Fibroblast of skin of right quadriceps (primary cell): ENCODE data around the gene LRRC74A.
"Not testable (repeated sequence)": the region's sequence is repeated elsewhere in the genome, so short reads cannot be mapped to it uniquely, and the experiment has no call there.

Experiments used
- DNase-seq: peaks from one replicate; pipeline ENCODE4 v3.0.0-alpha.2; 2013

Gene LRRC74A

GRCh38 chr14:76898006-76898405 lies 71.8 kb downstream of the LRRC74A start:
- DNase-seq = not testable (repeated sequence)

- DNase-seq = no peak
These were observed 74.5 kb downstream of the LRRC74A start for GRCh38 chr14:76900682-76901081.

GRCh38 chr14:76901171-76902055 lies 75.2 kb downstream of the LRRC74A start:
- peak; percentile 69 for DNase-seq

GRCh38 chr14:76902591-76902990 lies 76.4 kb downstream of the LRRC74A start:
- no peak for DNase-seq

- peak; percentile 69 for DNase-seq
These were observed 78.0 kb downstream of the LRRC74A start for GRCh38 chr14:76904100-76904739.

- DNase-seq = peak; percentile 97
These were observed 78.7 kb downstream of the LRRC74A start for GRCh38 chr14:76904740-76905569.

- DNase-seq = no peak
These were observed 82.6 kb downstream of the LRRC74A start for GRCh38 chr14:76908834-76909233.

GRCh38 chr14:76909266-76909665 lies 83.1 kb downstream of the LRRC74A start:
- no peak for DNase-seq

GRCh38 chr14:76910371-76910890 lies 84.2 kb downstream of the LRRC74A start:
- no peak for DNase-seq

GRCh38 chr14:76911473-76911872 lies 85.3 kb downstream of the LRRC74A start:
- DNase-seq = no peak

GRCh38 chr14:76914533-76915081 lies 88.4 kb downstream of the LRRC74A start:
- DNase-seq = not testable (repeated sequence)

GRCh38 chr14:76916040-76916715 lies 90.0 kb downstream of the LRRC74A start:
- no peak for DNase-seq

- DNase-seq = peak; percentile 75
These were observed 91.0 kb downstream of the LRRC74A start for GRCh38 chr14:76917158-76917596.

GRCh38 chr14:76917745-76918255 lies 91.6 kb downstream of the LRRC74A start:
- no peak for DNase-seq

- peak; percentile 93 for DNase-seq
These were observed 92.1 kb downstream of the LRRC74A start for GRCh38 chr14:76918256-76918781.

GRCh38 chr14:76918782-76919394 lies 92.7 kb downstream of the LRRC74A start:
- DNase-seq = peak; percentile 97
